HepG2 (cell line): ENCODE measurements around the gene NRP1. TPM values are rescaled to one million over a fixed set of nuclear protein-coding genes. Genes with fewer than 3 reads are reported as not detected.

Source experiments
- ATAC-seq: fragments of 200-7000 bp; cut with Tn5 transposase; 3 replicates; pipeline ENCODE4 v1.9.1; 2020; ENCODE audit warnings: mild to moderate bottlenecking, moderate library complexity
- BruUV-seq: library from RNA; stranded (reverse); fragments of 400-500 nt; replicated peaks from 2 replicates; lab custom pipeline; 2021; lab: Mats Ljungman, UMichigan
- CTCF ChIA-PET: fragments of 300-600 bp; formaldehyde crosslinking; extraction: SDS; loops from one replicate; lab custom pipeline; 2021; ENCODE audit warnings: low total read pairs, inconsistent platforms, low intra/inter-chr PET ratio; lab: Yijun Ruan, JAX
- POLR2A ChIA-PET: fragments of 350-600 bp; sonication (Branson Sonifier 250); formaldehyde crosslinking; loops from one replicate; lab custom pipeline; 2020; ENCODE audit warnings: antibody characterized with exemption, inconsistent platforms; lab: Yijun Ruan, JAX
- DNase-seq: peaks from one replicate; pipeline ENCODE4 v3.0.0-alpha.2; 2015; ENCODE audit warnings: low spot score
- FAIRE-seq: peaks from 3 replicates; lab custom pipeline; 2011; peaks lifted over from hg19 to GRCh38; lab: Jason Lieb, UNC
- H2AFZ ChIP-seq: one replicate; pipeline ENCODE4 v1.6.1; 2011; ENCODE audit warnings: low read length, inconsistent platforms
- H3K27ac ChIP-seq: fragments of 300-600 bp; 3 replicates; pipeline ENCODE4 v1.8.0; 2011; ENCODE audit warnings: mixed run types, mild to moderate bottlenecking, mixed read lengths, low read length, inconsistent platforms; ENCODE audit not compliant: insufficient read depth; ENCODE audit errors: extremely low read length
- H3K27me3 ChIP-seq, 2 experiments: fragments of 200-600 bp in 1 of 2; 2 replicates in 1 of 2; 3 replicates in 1 of 2; pipeline versions ENCODE4 v1.6.0 to v1.8.0; 2011; ENCODE audit warnings: low read length in 2 of 2, mild to moderate bottlenecking in 2 of 2, moderate library complexity in 2 of 2, inconsistent platforms in 1 of 2; ENCODE audit not compliant: insufficient read depth in 2 of 2, control insufficient read depth in 1 of 2
- H3K36me3 ChIP-seq, 2 experiments: fragments of 200-600 bp in 1 of 2; replicated peaks in 1 of 2; 2 replicates in 1 of 2; 3 replicates in 1 of 2; pipeline versions ENCODE4 v1.5.1 to v1.8.0; 2011; ENCODE audit warnings: low read length in 2 of 2, inconsistent platforms in 1 of 2; ENCODE audit not compliant: insufficient read depth in 2 of 2, control insufficient read depth in 1 of 2
- H3K4me1 ChIP-seq: 2 replicates; pipeline ENCODE4 v1.5.1; 2012; ENCODE audit warnings: low read length, inconsistent platforms; ENCODE audit not compliant: insufficient read depth
- H3K4me2 ChIP-seq: 2 replicates; pipeline ENCODE4 v1.6.0; 2011; ENCODE audit warnings: low read depth, low read length, inconsistent platforms
- H3K4me3 ChIP-seq, 3 experiments: fragments of 200-600 bp in 1 of 3; sonication (generic), shearing (Covaris generic) in 1 of 3; replicated peaks in 1 of 3; 2 replicates each; pipeline ENCODE4 v1.5.1; 2011 to 2016; ENCODE audit warnings: low read length in 3 of 3, inconsistent platforms in 2 of 3, low read depth in 2 of 3, mild to moderate bottlenecking in 2 of 3, control low read depth in 1 of 3, mixed read lengths in 1 of 3; ENCODE audit not compliant: insufficient read depth in 1 of 3
- H3K79me2 ChIP-seq: one replicate; pipeline ENCODE4 v1.6.1; 2011; ENCODE audit warnings: low read length, inconsistent platforms; ENCODE audit not compliant: insufficient read depth
- H3K9ac ChIP-seq: 2 replicates; pipeline ENCODE4 v1.6.0; 2011; ENCODE audit warnings: mild to moderate bottlenecking, low read depth, low read length, inconsistent platforms; ENCODE audit not compliant: insufficient read depth
- H3K9me3 ChIP-seq: 2 replicates; pipeline ENCODE4 v1.5.1; 2012; ENCODE audit warnings: mild to moderate bottlenecking, low read length
- H4K20me1 ChIP-seq: 2 replicates; pipeline ENCODE4 v1.6.0; 2011; ENCODE audit warnings: inconsistent platforms, mild to moderate bottlenecking, low read length, moderate library complexity; ENCODE audit not compliant: insufficient read depth
- ADNP ChIP-seq: sonication (generic); formaldehyde crosslinking; IDR thresholded peaks from 2 replicates; pipeline ENCODE4 v1.4.0; 2020; ENCODE audit warnings: missing genetic modification reagents
- GPN1 ChIP-seq: sonication (generic); formaldehyde crosslinking; IDR thresholded peaks from 2 replicates; pipeline ENCODE4 v1.5.1; 2020; ENCODE audit warnings: missing genetic modification reagents, borderline replicate concordance
- JUND ChIP-seq: sonication (generic); formaldehyde crosslinking; IDR thresholded peaks from 2 replicates; pipeline ENCODE4 v1.8.0; 2022; ENCODE audit warnings: mild to moderate bottlenecking, missing genetic modification reagents
- MAFF ChIP-seq: IDR thresholded peaks from 2 replicates; pipeline ENCODE4 v1.6.1; 2011; ENCODE audit warnings: low read depth, low read length, improper control_type of control experiment
- RAD21 ChIP-seq: fragments of 450-650 bp; formaldehyde crosslinking; IDR thresholded peaks from 2 replicates; pipeline ENCODE4 v1.5.0; 2020; ENCODE audit warnings: mild to moderate bottlenecking
- SMARCE1 ChIP-seq: fragments of 450-650 bp; IDR thresholded peaks from 2 replicates; pipeline ENCODE4 v1.6.1; 2017; ENCODE audit warnings: borderline replicate concordance
- SNAPC2 ChIP-seq: sonication (generic); formaldehyde crosslinking; IDR thresholded peaks from 2 replicates; pipeline ENCODE4 v1.8.1; 2022; ENCODE audit warnings: mild to moderate bottlenecking, missing genetic modification reagents
- TAF15 ChIP-seq: fragments of 200-400 bp; formaldehyde crosslinking; IDR thresholded peaks from one replicate; pipeline ENCODE4 v1.6.1; 2018; ENCODE audit warnings: mild to moderate bottlenecking, low read depth, low read length; ENCODE audit not compliant: poor library complexity, severe bottlenecking
- TBX2 ChIP-seq: sonication (generic); formaldehyde crosslinking; IDR thresholded peaks from 2 replicates; pipeline ENCODE4 v1.5.0; 2020; ENCODE audit warnings: missing genetic modification reagents, mild to moderate bottlenecking, borderline replicate concordance
- THRA ChIP-seq: sonication (generic); formaldehyde crosslinking; IDR thresholded peaks from 2 replicates; pipeline ENCODE4 v1.4.0; 2020; ENCODE audit warnings: missing genetic modification reagents, borderline replicate concordance
- XBP1 ChIP-seq: sonication (generic); formaldehyde crosslinking; IDR thresholded peaks from 2 replicates; pipeline ENCODE4 v1.5.0; 2020; ENCODE audit warnings: missing genetic modification reagents
- ZBTB1 ChIP-seq: sonication (generic); formaldehyde crosslinking; IDR thresholded peaks from 2 replicates; pipeline ENCODE4 v1.4.0; 2020; ENCODE audit warnings: missing genetic modification reagents, borderline replicate concordance
- ZBTB8A ChIP-seq: sonication (generic); formaldehyde crosslinking; IDR thresholded peaks from 2 replicates; pipeline ENCODE4 v1.4.0; 2020; ENCODE audit warnings: mild to moderate bottlenecking, low read depth, missing genetic modification reagents, borderline replicate concordance
- ZC3H4 ChIP-seq: sonication (generic); formaldehyde crosslinking; IDR thresholded peaks from 2 replicates; pipeline ENCODE4 v1.4.0; 2020; ENCODE audit warnings: missing genetic modification reagents, borderline replicate concordance
- ZNF569 ChIP-seq: sonication (generic); formaldehyde crosslinking; IDR thresholded peaks from 2 replicates; pipeline ENCODE4 v1.5.0; 2020; ENCODE audit warnings: mild to moderate bottlenecking, missing genetic modification reagents, moderate library complexity, borderline replicate concordance
- ZNF850 ChIP-seq: sonication (generic); formaldehyde crosslinking; conservative IDR thresholded peaks from 2 replicates; pipeline ENCODE4 v1.9.0; 2021; ENCODE audit warnings: mild to moderate bottlenecking, missing genetic modification reagents
- ZSCAN25 ChIP-seq: sonication (generic); formaldehyde crosslinking; IDR thresholded peaks from 2 replicates; pipeline ENCODE4 v1.8.0; 2022; ENCODE audit warnings: mild to moderate bottlenecking, missing genetic modification reagents
- ZSCAN5A ChIP-seq: sonication (generic); formaldehyde crosslinking; IDR thresholded peaks from 2 replicates; pipeline ENCODE4 v1.8.0; 2022; ENCODE audit warnings: mild to moderate bottlenecking, missing genetic modification reagents, borderline replicate concordance
- ZUFSP ChIP-seq: sonication (generic); formaldehyde crosslinking; IDR thresholded peaks from 2 replicates; pipeline ENCODE4 v1.9.0; 2021; ENCODE audit warnings: missing genetic modification reagents, mild to moderate bottlenecking, borderline replicate concordance
- WGBS: methylation state at CpG from one replicate; pipeline ENCODE4 v1.1.6; 2017; ENCODE audit warnings: low lambda C conversion rate; 5-methylcytosine and 5-hydroxymethylcytosine counted together
- in situ Hi-C: cut with HindIII; loops from 2 replicates; pipeline ENCODE4 v1.10.0; 2017; ENCODE audit warnings: low pct_unique_long_range_greater_than_20kb; ENCODE audit not compliant: extremely low pct_ligation_motif_present
- intact Hi-C: fragments of 100-400 bp; cut with micrococcal nuclease; formaldehyde crosslinking; loops from one replicate; pipeline ENCODE4 v1.10.0; 2022; ENCODE audit not compliant: unreplicated experiment
- polyA plus RNA-seq, 8 experiments: library from polyadenylated mRNA; depleted of rRNA in 3 of 8; stranded (reverse) in 7 of 8; unstranded in 1 of 8; fragments of >200 nt; fragmentation: Illumina TruSeq in 4 of 8; extraction: Trizol in 4 of 8; gene quantifications; 2 replicates each; pipeline versions ENCODE4 v1.2.1 to v1.2.3, GENCODE V29; 2011 to 2016; ENCODE audit warnings: low read depth in 4 of 8, missing spikeins in 1 of 8, mixed read lengths in 1 of 8; ENCODE audit not compliant: insufficient read depth in 1 of 8
- total RNA-seq, 5 experiments: library from RNA; depleted of rRNA; stranded (reverse); fragments of >200 nt; fragmentation: Illumina TruSeq; extraction: Trizol; gene quantifications; 2 replicates each; pipeline ENCODE4 v1.2.3, GENCODE V29; 2016; ENCODE audit warnings: low read depth in 1 of 5

Gene NRP1
- total and polyA plus RNA-seq, 2 of the 13 experiments (the other 11 are each of a cell fraction or from before 2014, with no cell fraction given), result 5.3 to 5.8 TPM

- Histone ChIP-seq H3K4me1 (peaks cover 77% of the 10 kb centered on the region), H3K36me3 (no peaks in the 10 kb centered on the region), H3K27me3 (no peaks in the 10 kb centered on the region), H3K27ac (no peak overlapping the region), H2AFZ (no peak overlapping the region), H3K9ac (no peak overlapping the region), H3K4me2 (no peak overlapping the region), H3K9me3 (no peaks in the 10 kb centered on the region), H3K79me2 (no peaks in the 10 kb centered on the region), H4K20me1 (no peaks in the 10 kb centered on the region), H3K4me3 (no peak overlapping the region)
- FAIRE-seq (no peak), DNase-seq (no peak), ATAC-seq (no peak)
- ChIA-PET POLR2A (no interaction called here), CTCF (no interaction called here)
- in situ Hi-C loops (no loop called here), intact Hi-C loops (no loop called here)
- 98% methylated on average over 8 of the region's 8 CpGs for WGBS
- no TSS peak for BruUV-seq
- TF ChIP-seq XBP1 (CRISPR knock-in tag), result no peak
- TF ChIP-seq ADNP (CRISPR knock-in tag), result no peak
- TF ChIP-seq MAFF, result no peak
- no peak for TF ChIP-seq TAF15
- no peak for TF ChIP-seq ZSCAN25 (CRISPR knock-in tag)
- TF ChIP-seq ZNF850 (CRISPR knock-in tag), result no peak
- no peak for TF ChIP-seq SNAPC2 (CRISPR knock-in tag)
- TF ChIP-seq ZSCAN5A (CRISPR knock-in tag), result no peak
- TF ChIP-seq SMARCE1, result no peak
- no peak for TF ChIP-seq GPN1 (CRISPR knock-in tag)
- no peak for TF ChIP-seq RAD21
- TF ChIP-seq ZC3H4 (CRISPR knock-in tag), result no peak
- no peak for TF ChIP-seq TBX2 (CRISPR knock-in tag)
- no peak for TF ChIP-seq JUND (CRISPR knock-in tag)
- TF ChIP-seq ZNF569 (CRISPR knock-in tag), result no peak
- TF ChIP-seq ZUFSP, result no peak
- no peak for TF ChIP-seq ZBTB8A
- no peak for TF ChIP-seq THRA (CRISPR knock-in tag)
- TF ChIP-seq ZBTB1, result no peak
Observed at GRCh38 chr10:33160151-33160550, 174.3 kb downstream of the NRP1 start.
